ENCODE data around the gene ZDHHC24. TPM values are rescaled to one million over a fixed set of nuclear protein-coding genes. Genes with fewer than 3 reads are reported as not detected.

Gene ZDHHC24
- total RNA-seq, 2 donors from 2014 or later, result 9.9 to 11.7 TPM

GRCh38 chr11:66479394-66480116, 66.3 kb downstream of the ZDHHC24 start:
- intact Hi-C loops (cut with DNase I, micrococcal nuclease), result no loop called here
- peak; percentile 61 for ATAC-seq
- peak; percentile 67 to 73 for DNase-seq

- intact Hi-C loops (cut with DNase I, micrococcal nuclease), result no loop called here
- ATAC-seq, result no peak
- DNase-seq, result no peak
These were observed 67.0 kb downstream of the ZDHHC24 start for GRCh38 chr11:66478729-66479393.

- DNase-seq (no peak), ATAC-seq (no peak)
- intact Hi-C loops (cut with DNase I, micrococcal nuclease), result no loop called here
These were observed 68.3 kb downstream of the ZDHHC24 start for GRCh38 chr11:66477263-66478201.

GRCh38 chr11:66476841-66477251, 69.0 kb downstream of the ZDHHC24 start:
- DNase-seq, result no peak
- intact Hi-C loops (cut with DNase I, micrococcal nuclease), result no loop called here
- ATAC-seq, result no peak

- DNase-seq, result no peak
- intact Hi-C loops (cut with DNase I, micrococcal nuclease), result no loop called here
- no peak for ATAC-seq
These were observed 69.5 kb downstream of the ZDHHC24 start for GRCh38 chr11:66476173-66476840.

GRCh38 chr11:66475349-66476172, 70.3 kb downstream of the ZDHHC24 start:
- ATAC-seq, result no peak
- intact Hi-C loops (cut with DNase I, micrococcal nuclease), result no loop called here
- DNase-seq, result no peak

GRCh38 chr11:66473608-66474515, 72.0 kb downstream of the ZDHHC24 start:
- DNase-seq (no peak), ATAC-seq (no peak)

GRCh38 chr11:66473167-66473566, 72.7 kb downstream of the ZDHHC24 start:
- DNase-seq (no peak), ATAC-seq (no peak)
- intact Hi-C loops (cut with DNase I, micrococcal nuclease), result no loop called here

More at GRCh38 chr11:66473608-66474515, 72.0 kb downstream of the ZDHHC24 start:
- intact Hi-C loops (cut with DNase I, micrococcal nuclease), result no loop called here

GRCh38 chr11:66472054-66472453, 73.8 kb downstream of the ZDHHC24 start:
- intact Hi-C loops (cut with DNase I, micrococcal nuclease), result no loop called here
- ATAC-seq (no peak), DNase-seq (no peak)

GRCh38 chr11:66471142-66471541, 74.7 kb downstream of the ZDHHC24 start:
- intact Hi-C loops (cut with DNase I, micrococcal nuclease), result no loop called here
- DNase-seq (no peak), ATAC-seq (no peak)

Other genes starting within 250 kb of the ZDHHC24 start
- gene CD248, start 229.0 kb downstream of the ZDHHC24 start, total RNA-seq, result 10 to 100 TPM in 1 of 2 donors, 1 to 10 TPM in 1; 4.5 to 13.7 TPM
- gene RIN1, start 209.6 kb downstream of the ZDHHC24 start, total RNA-seq, result 10 to 100 TPM; 10.3 to 10.6 TPM
- 10 to 100 TPM; 42.5 to 46.3 TPM for gene BRMS1, start 200.9 kb downstream of the ZDHHC24 start, total RNA-seq
- 10 to 100 TPM; 13.1 to 17.1 TPM for gene B4GAT1, start 198.4 kb downstream of the ZDHHC24 start, total RNA-seq
- gene SLC29A2, start 174.3 kb downstream of the ZDHHC24 start, total RNA-seq, result 10 to 100 TPM; 16.3 to 31.1 TPM
- gene NPAS4, start 125.0 kb downstream of the ZDHHC24 start, total RNA-seq, result under 1 TPM in 1 of 2 donors, not detected in 1; 0.39 TPM
- 10 to 100 TPM; 46.9 to 59.4 TPM for gene MRPL11, start 107.2 kb downstream of the ZDHHC24 start, total RNA-seq
- 1 to 10 TPM; 4.7 to 5.2 TPM for gene PELI3, start 79.1 kb downstream of the ZDHHC24 start, total RNA-seq
- 10 to 100 TPM; 75.0 to 91.4 TPM for gene DPP3, start 65.6 kb downstream of the ZDHHC24 start, total RNA-seq
- gene BBS1, start 35.4 kb downstream of the ZDHHC24 start, total RNA-seq, result 10 to 100 TPM; 29.8 to 34.8 TPM
- not detected for gene ACTN3, start 855 bp upstream of the ZDHHC24 start, total RNA-seq
- 10 to 100 TPM in 1 of 2 donors, 1 to 10 TPM in 1; 5.6 to 20.4 TPM for gene CTSF, start 22.6 kb upstream of the ZDHHC24 start, total RNA-seq
- under 1 TPM; 0.22 to 0.46 TPM for gene CCDC87, start 47.0 kb upstream of the ZDHHC24 start, total RNA-seq
- gene CCS, start 47.1 kb upstream of the ZDHHC24 start, total RNA-seq, result 10 to 100 TPM; 38.5 to 38.6 TPM
- 10 to 100 TPM; 45.3 to 48.9 TPM for gene RBM14, start 70.6 kb upstream of the ZDHHC24 start, total RNA-seq
- gene RBM4, start 92.7 kb upstream of the ZDHHC24 start, total RNA-seq, result 10 to 100 TPM; 90.7 to 92.9 TPM
- gene RBM4B, start 131.8 kb upstream of the ZDHHC24 start, total RNA-seq, result 10 to 100 TPM; 14.7 to 17.6 TPM
- gene SPTBN2, start 183.2 kb upstream of the ZDHHC24 start, total RNA-seq, result 1 to 10 TPM; 3.9 to 7.3 TPM